Skeletal muscle satellite cell (primary cell): ENCODE data around the gene NDUFAF2. TPM values are rescaled to one million over a fixed set of nuclear protein-coding genes. Genes with fewer than 3 reads are reported as not detected.

ENCODE experiments used
- H3K27me3 ChIP-seq: 2 replicates; pipeline ENCODE4 v1.7.0; 2013; ENCODE audit warnings: low read length; ENCODE audit not compliant: control insufficient read depth, insufficient read depth
- H3K36me3 ChIP-seq: 2 replicates; pipeline ENCODE4 v1.7.0; 2013; ENCODE audit warnings: mild to moderate bottlenecking, control low read depth, low read length; ENCODE audit not compliant: insufficient read depth
- H3K4me1 ChIP-seq: 2 replicates; pipeline ENCODE4 v1.7.0; 2013; ENCODE audit warnings: low read length; ENCODE audit not compliant: control insufficient read depth, insufficient read depth
- H3K4me2 ChIP-seq: 2 replicates; pipeline ENCODE4 v1.7.0; 2013; ENCODE audit warnings: mild to moderate bottlenecking, low read length
- H3K4me3 ChIP-seq: 2 replicates; pipeline ENCODE4 v1.7.0; 2013; ENCODE audit warnings: low read length
- H3K9ac ChIP-seq: 2 replicates; pipeline ENCODE4 v1.7.0; 2013; ENCODE audit warnings: mild to moderate bottlenecking, low read depth, low read length, moderate library complexity
- H3K9me3 ChIP-seq: replicated peaks from 2 replicates; pipeline ENCODE4 v1.7.0; 2013; ENCODE audit warnings: mild to moderate bottlenecking, control low read depth, low read length
- total RNA-seq: library from RNA; depleted of rRNA; stranded (reverse); fragments of >200 nt; gene quantifications from 2 replicates; pipeline ENCODE4 v1.2.3, GENCODE V29; 2012; rRNA removed

The NDUFAF2 gene
- 45.7 and 54.0 TPM in 2 replicates for total RNA-seq

GRCh38 chr5:60944904-60945812 is at the start of gene NDUFAF2, which contains the start of gene ERCC8:
Gene NDUFAF2 (plus strand): TSS chr5:60945205. CDS start chr5:60945256, 51 bp downstream.
Gene ERCC8 (minus strand): TSS chr5:60945070. CDS start chr5:60945008, 62 bp downstream.
- H3K9me3 ChIP-seq = no peaks in the 10 kb centered on the region
- H3K4me3 ChIP-seq = peak within 1 kb of the TSS; percentile 88
- peak within 1 kb of the TSS; percentile 94 for H3K4me2 ChIP-seq

GRCh38 chr5:60896991-60897390 is 48.0 kb upstream of the NDUFAF2 start:
- no peaks in the 10 kb centered on the region for H3K27me3 ChIP-seq

More at GRCh38 chr5:60944904-60945812, at the start of gene NDUFAF2, which contains the start of gene ERCC8:
- H3K9ac ChIP-seq = peak within 1 kb of the TSS; percentile 86
- H3K27me3 ChIP-seq = no peaks in the 10 kb centered on the region
- no peaks in the 10 kb centered on the region for H3K36me3 ChIP-seq
- peaks cover 24% of the 10 kb centered on the region for H3K4me1 ChIP-seq

GRCh38 chr5:60903356-60903755 is 41.6 kb upstream of the NDUFAF2 start:
- no peaks in the 10 kb centered on the region for H3K4me1 ChIP-seq
- H3K36me3 ChIP-seq = peaks cover 2% of the 10 kb centered on the region
- no peak overlapping the region for H3K9ac ChIP-seq

More at GRCh38 chr5:60896991-60897390, 48.0 kb upstream of the NDUFAF2 start:
- Histone ChIP-seq H3K9ac (no peak overlapping the region), H3K4me1 (no peaks in the 10 kb centered on the region), H3K4me2 (no peak overlapping the region), H3K4me3 (no peak overlapping the region), H3K9me3 (no peaks in the 10 kb centered on the region), H3K36me3 (peaks cover 2% of the 10 kb centered on the region)

GRCh38 chr5:60916646-60917045 is 28.4 kb upstream of the NDUFAF2 start:
- Histone ChIP-seq H3K9ac (no peak overlapping the region), H3K4me2 (no peak overlapping the region), H3K4me3 (no peak overlapping the region), H3K36me3 (peaks cover 15% of the 10 kb centered on the region), H3K9me3 (no peaks in the 10 kb centered on the region), H3K4me1 (peaks cover 9% of the 10 kb centered on the region), H3K27me3 (no peaks in the 10 kb centered on the region)

More at GRCh38 chr5:60903356-60903755, 41.6 kb upstream of the NDUFAF2 start:
- no peaks in the 10 kb centered on the region for H3K27me3 ChIP-seq
- H3K9me3 ChIP-seq = no peaks in the 10 kb centered on the region
- no peak overlapping the region for H3K4me2 ChIP-seq
- H3K4me3 ChIP-seq = no peak overlapping the region

GRCh38 chr5:60918466-60918865 is 26.5 kb upstream of the NDUFAF2 start:
- H3K4me2 ChIP-seq = no peak overlapping the region
- H3K4me3 ChIP-seq = no peak overlapping the region
- no peak overlapping the region for H3K9ac ChIP-seq
- no peaks in the 10 kb centered on the region for H3K27me3 ChIP-seq
- no peaks in the 10 kb centered on the region for H3K9me3 ChIP-seq
- peaks cover 15% of the 10 kb centered on the region for H3K36me3 ChIP-seq
- peaks cover 9% of the 10 kb centered on the region for H3K4me1 ChIP-seq

- H3K9ac ChIP-seq = no peak overlapping the region
- H3K4me1 ChIP-seq = no peaks in the 10 kb centered on the region
- peaks cover 3% of the 10 kb centered on the region for H3K36me3 ChIP-seq
These were observed 17.6 kb upstream of the NDUFAF2 start for GRCh38 chr5:60927450-60927849.

GRCh38 chr5:60929024-60929423 is 16.0 kb upstream of the NDUFAF2 start:
- H3K9ac ChIP-seq = no peak overlapping the region

More at GRCh38 chr5:60927450-60927849, 17.6 kb upstream of the NDUFAF2 start:
- no peak overlapping the region for H3K4me2 ChIP-seq
- H3K4me3 ChIP-seq = no peak overlapping the region
- H3K9me3 ChIP-seq = no peaks in the 10 kb centered on the region
- H3K27me3 ChIP-seq = no peaks in the 10 kb centered on the region

GRCh38 chr5:60943624-60944023 is 1.4 kb upstream of the NDUFAF2 start:
- Histone ChIP-seq H3K4me1 (peaks cover 24% of the 10 kb centered on the region), H3K4me2 (peak overlapping the region; percentile 94), H3K27me3 (no peaks in the 10 kb centered on the region), H3K9ac (no peak overlapping the region), H3K4me3 (peak overlapping the region; percentile 88), H3K9me3 (no peaks in the 10 kb centered on the region), H3K36me3 (no peaks in the 10 kb centered on the region)

More at GRCh38 chr5:60929024-60929423, 16.0 kb upstream of the NDUFAF2 start:
- H3K9me3 ChIP-seq = no peaks in the 10 kb centered on the region
- H3K4me1 ChIP-seq = no peaks in the 10 kb centered on the region
- no peak overlapping the region for H3K4me3 ChIP-seq
- no peaks in the 10 kb centered on the region for H3K27me3 ChIP-seq
- H3K4me2 ChIP-seq = no peak overlapping the region
- peaks cover 3% of the 10 kb centered on the region for H3K36me3 ChIP-seq

GRCh38 chr5:60945813-60946187 is 795 bp downstream of the NDUFAF2 start:
- Histone ChIP-seq H3K4me2 (peak overlapping the region; percentile 94), H3K27me3 (no peaks in the 10 kb centered on the region), H3K4me1 (peaks cover 24% of the 10 kb centered on the region), H3K9ac (peak overlapping the region; percentile 86), H3K36me3 (no peaks in the 10 kb centered on the region), H3K4me3 (peak overlapping the region; percentile 88), H3K9me3 (no peaks in the 10 kb centered on the region)

GRCh38 chr5:60948738-60949137 is 3.7 kb downstream of the NDUFAF2 start:
- Histone ChIP-seq H3K9ac (no peak overlapping the region), H3K4me3 (no peak overlapping the region), H3K9me3 (no peaks in the 10 kb centered on the region), H3K36me3 (no peaks in the 10 kb centered on the region), H3K27me3 (no peaks in the 10 kb centered on the region), H3K4me2 (no peak overlapping the region), H3K4me1 (peaks cover 16% of the 10 kb centered on the region)

GRCh38 chr5:60955239-60955638 is 10.2 kb downstream of the NDUFAF2 start:
- H3K4me1 ChIP-seq = no peaks in the 10 kb centered on the region
- H3K9ac ChIP-seq = no peak overlapping the region
- H3K36me3 ChIP-seq = no peaks in the 10 kb centered on the region
- H3K27me3 ChIP-seq = no peaks in the 10 kb centered on the region
- H3K4me3 ChIP-seq = no peak overlapping the region
- no peak overlapping the region for H3K4me2 ChIP-seq
- H3K9me3 ChIP-seq = no peaks in the 10 kb centered on the region
